HEK293 (cell line): Measurements from ENCODE around the gene NTN4.

Experiments
- CTCF ChIA-PET: fragments of 350-600 bp; formaldehyde crosslinking; extraction: SDS; loops from one replicate; lab custom pipeline; 2021; ENCODE audit warnings: antibody characterized with exemption; lab: Yijun Ruan, JAX
- POLR2A ChIA-PET: fragments of 300-600 bp; formaldehyde crosslinking; extraction: SDS; loops from one replicate; lab custom pipeline; 2020; ENCODE audit warnings: antibody characterized with exemption, inconsistent platforms; lab: Yijun Ruan, JAX
- H3K27ac ChIP-seq: fragments of 200-500 bp; sonication (Bioruptor generic); 2 replicates; pipeline ENCODE4 v1.5.1; 2014; ENCODE audit warnings: low read depth, low read length, control low read depth, inconsistent platforms; ENCODE audit errors: extremely low read depth
- H3K36me3 ChIP-seq, 2 experiments: fragments of 200-500 bp in 1 of 2; sonication (Bioruptor generic) in 1 of 2; 1 replicate in 1 of 2; 2 replicates in 1 of 2; pipeline ENCODE4 v1.5.1; 2014 to 2017; ENCODE audit warnings: inconsistent platforms in 2 of 2, low read length in 2 of 2; ENCODE audit not compliant: control insufficient read depth in 2 of 2, insufficient read depth in 1 of 2
- H3K4me1 ChIP-seq: fragments of 200-500 bp; sonication (Bioruptor generic); 2 replicates; pipeline ENCODE4 v1.5.1; 2014; ENCODE audit warnings: mild to moderate bottlenecking, low read length, inconsistent platforms; ENCODE audit not compliant: control insufficient read depth, insufficient read depth
- H3K4me3 ChIP-seq: 2 replicates; pipeline ENCODE4 v1.5.1; 2011; ENCODE audit warnings: low read depth, mild to moderate bottlenecking, control low read depth, low read length, moderate library complexity
- H3K9me3 ChIP-seq: fragments of 200-500 bp; sonication (Bioruptor generic); 2 replicates; pipeline ENCODE4 v1.5.1; 2014; ENCODE audit warnings: low read depth, low read length, inconsistent platforms; ENCODE audit not compliant: control insufficient read depth, insufficient read depth
- BCL11A ChIP-seq: fragments of 450-650 bp; formaldehyde crosslinking; IDR thresholded peaks from 2 replicates; pipeline ENCODE4 v1.5.1; 2016; ENCODE audit warnings: low read depth, missing biosample characterization, missing genetic modification characterization
- GLI2 ChIP-seq: fragments of 450-650 bp; formaldehyde crosslinking; IDR thresholded peaks from 2 replicates; pipeline ENCODE4; 2017; ENCODE audit warnings: missing biosample characterization, missing genetic modification characterization, low read depth, borderline replicate concordance
- SCRT2 ChIP-seq: fragments of 450-650 bp; formaldehyde crosslinking; IDR thresholded peaks from 2 replicates; pipeline ENCODE4 v1.5.1; 2016; ENCODE audit warnings: missing biosample characterization, missing genetic modification characterization
- TCF7L2 ChIP-seq: IDR thresholded peaks from 2 replicates; pipeline ENCODE4 v1.6.1; 2011; ENCODE audit warnings: low read depth, mild to moderate bottlenecking, inconsistent platforms, low read length, moderate library complexity, borderline replicate concordance
- YY1 ChIP-seq: fragments of 450-650 bp; formaldehyde crosslinking; IDR thresholded peaks from 2 replicates; pipeline ENCODE4 v1.5.1; 2018; ENCODE audit warnings: missing biosample characterization, missing genetic modification characterization
- YY2 ChIP-seq: fragments of 450-650 bp; formaldehyde crosslinking; IDR thresholded peaks from 2 replicates; pipeline ENCODE4 v1.5.1; 2016; ENCODE audit warnings: missing biosample characterization, missing genetic modification characterization
- ZBTB21 ChIP-seq: fragments of 450-650 bp; formaldehyde crosslinking; IDR thresholded peaks from 2 replicates; pipeline ENCODE4 v1.5.1; 2017; ENCODE audit warnings: missing biosample characterization, missing genetic modification characterization
- ZNF121 ChIP-seq: fragments of 450-650 bp; formaldehyde crosslinking; IDR thresholded peaks from 2 replicates; pipeline ENCODE4 v1.5.1; 2016; ENCODE audit warnings: missing biosample characterization, missing genetic modification characterization
- ZNF146 ChIP-seq: fragments of 450-650 bp; formaldehyde crosslinking; IDR thresholded peaks from 2 replicates; pipeline ENCODE4 v1.5.1; 2016; ENCODE audit warnings: missing biosample characterization, missing genetic modification characterization
- ZNF529 ChIP-seq: fragments of 450-650 bp; formaldehyde crosslinking; IDR thresholded peaks from 2 replicates; pipeline ENCODE4 v1.5.1; 2017; ENCODE audit warnings: missing genetic modification characterization, missing biosample characterization; ENCODE audit not compliant: insufficient replicate concordance
- ZNF549 ChIP-seq: fragments of 450-650 bp; IDR thresholded peaks from 2 replicates; pipeline ENCODE4 v1.5.1; 2018; ENCODE audit warnings: missing biosample characterization, missing genetic modification characterization, mild to moderate bottlenecking, inconsistent platforms, moderate library complexity
- ZNF558 ChIP-seq: fragments of 450-650 bp; formaldehyde crosslinking; IDR thresholded peaks from 2 replicates; pipeline ENCODE4 v1.5.1; 2016; ENCODE audit warnings: missing biosample characterization, missing genetic modification characterization
- ZNF561 ChIP-seq: fragments of 450-650 bp; IDR thresholded peaks from 2 replicates; pipeline ENCODE4 v1.5.1; 2018; ENCODE audit warnings: missing biosample characterization, missing genetic modification characterization, borderline replicate concordance
- ZNF610 ChIP-seq: fragments of 450-650 bp; formaldehyde crosslinking; IDR thresholded peaks from 2 replicates; pipeline ENCODE4 v1.5.1; 2016; ENCODE audit warnings: missing biosample characterization, missing genetic modification characterization, borderline replicate concordance
- ZNF623 ChIP-seq: fragments of 450-650 bp; formaldehyde crosslinking; IDR thresholded peaks from 2 replicates; pipeline ENCODE4 v1.5.1; 2016; ENCODE audit warnings: missing biosample characterization, missing genetic modification characterization
- ZNF707 ChIP-seq: fragments of 450-650 bp; formaldehyde crosslinking; IDR thresholded peaks from 2 replicates; pipeline ENCODE4 v1.5.1; 2016; ENCODE audit warnings: missing biosample characterization, missing genetic modification characterization
- ZXDB ChIP-seq: fragments of 450-650 bp; formaldehyde crosslinking; IDR thresholded peaks from 2 replicates; pipeline ENCODE4 v1.5.1; 2016; ENCODE audit warnings: missing biosample characterization, missing genetic modification characterization
- TF ChIP-seq, protein P1 (sequence below): fragments of 450-650 bp; IDR thresholded peaks from 2 replicates; pipeline ENCODE4 v1.5.1; 2018; ENCODE audit warnings: missing biosample characterization, missing genetic modification characterization
- TF ChIP-seq, protein P2 (sequence below): fragments of 450-650 bp; formaldehyde crosslinking; IDR thresholded peaks from 2 replicates; pipeline ENCODE4 v1.5.1; 2017; ENCODE audit warnings: missing biosample characterization, missing genetic modification characterization
- TF ChIP-seq, protein P3 (sequence below): fragments of 450-650 bp; formaldehyde crosslinking; IDR thresholded peaks from 2 replicates; pipeline ENCODE4 v1.5.1; 2017; ENCODE audit warnings: missing biosample characterization, missing genetic modification characterization
- TF ChIP-seq, protein P4 (sequence below): fragments of 450-650 bp; IDR thresholded peaks from 2 replicates; pipeline ENCODE4 v1.5.1; 2018; ENCODE audit warnings: missing biosample characterization, mild to moderate bottlenecking, missing genetic modification characterization
- TF ChIP-seq, protein P5 (sequence below): fragments of 450-650 bp; formaldehyde crosslinking; IDR thresholded peaks from 2 replicates; pipeline ENCODE4 v1.5.1; 2016; ENCODE audit warnings: missing biosample characterization, missing genetic modification characterization

NTN4 gene

DNA sequence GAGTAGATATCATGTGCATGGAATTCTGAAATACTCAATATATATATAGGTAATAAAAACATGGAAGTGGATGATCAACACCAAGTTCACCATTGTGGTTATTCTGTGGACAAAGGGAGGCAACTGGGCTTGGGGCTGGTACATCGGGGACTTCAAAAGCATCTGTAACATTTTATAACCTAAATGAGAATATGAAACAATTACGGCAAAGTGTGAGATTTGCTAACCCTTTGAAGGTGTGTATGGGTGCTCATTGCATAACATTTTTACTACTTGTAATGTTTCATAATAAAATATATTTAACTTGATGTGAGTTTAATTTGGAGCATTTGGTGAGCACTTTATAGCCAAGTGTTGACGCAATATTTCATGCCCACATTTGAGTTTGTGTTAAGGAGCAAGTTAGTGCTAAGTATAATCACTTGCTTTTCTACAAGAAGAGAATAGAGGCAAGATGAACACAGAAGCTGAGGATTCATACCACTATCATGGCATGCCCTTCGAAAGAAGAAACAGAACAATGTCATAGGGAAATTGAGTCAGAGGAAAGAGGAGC lies 109.3 kb downstream of the NTN4 start:
- Histone ChIP-seq H3K9me3 (no peaks in the 10 kb centered on the region), H3K4me1 (no peaks in the 10 kb centered on the region), H3K27ac (no peak overlapping the region), H3K36me3 (no peaks in the 10 kb centered on the region; a peak in 1 of 3 replicates), H3K4me3 (no peak overlapping the region)
- ChIA-PET CTCF (no interaction called here), POLR2A (interaction anchor here (0.7 kb wide), 1 partner anchor 1818 kb away, joined by 3 read pairs; no protein-coding TSS in a partner anchor)
- no peak for TF ChIP-seq ZNF121 (tag by site-specific recombination)
- no peak for TF ChIP-seq SCRT2 (tag by site-specific recombination)
- TF ChIP-seq ZNF610 (tag by site-specific recombination), result no peak
- no peak for TF ChIP-seq YY1 (tag by site-specific recombination)
- TF ChIP-seq ZNF558 (tag by site-specific recombination), result no peak
- TF ChIP-seq, protein P1, sequence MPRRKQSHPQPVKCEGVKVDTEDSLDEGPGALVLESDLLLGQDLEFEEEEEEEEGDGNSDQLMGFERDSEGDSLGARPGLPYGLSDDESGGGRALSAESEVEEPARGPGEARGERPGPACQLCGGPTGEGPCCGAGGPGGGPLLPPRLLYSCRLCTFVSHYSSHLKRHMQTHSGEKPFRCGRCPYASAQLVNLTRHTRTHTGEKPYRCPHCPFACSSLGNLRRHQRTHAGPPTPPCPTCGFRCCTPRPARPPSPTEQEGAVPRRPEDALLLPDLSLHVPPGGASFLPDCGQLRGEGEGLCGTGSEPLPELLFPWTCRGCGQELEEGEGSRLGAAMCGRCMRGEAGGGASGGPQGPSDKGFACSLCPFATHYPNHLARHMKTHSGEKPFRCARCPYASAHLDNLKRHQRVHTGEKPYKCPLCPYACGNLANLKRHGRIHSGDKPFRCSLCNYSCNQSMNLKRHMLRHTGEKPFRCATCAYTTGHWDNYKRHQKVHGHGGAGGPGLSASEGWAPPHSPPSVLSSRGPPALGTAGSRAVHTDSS, result no peak
- TF ChIP-seq TCF7L2, result no peak
- TF ChIP-seq, protein P2, sequence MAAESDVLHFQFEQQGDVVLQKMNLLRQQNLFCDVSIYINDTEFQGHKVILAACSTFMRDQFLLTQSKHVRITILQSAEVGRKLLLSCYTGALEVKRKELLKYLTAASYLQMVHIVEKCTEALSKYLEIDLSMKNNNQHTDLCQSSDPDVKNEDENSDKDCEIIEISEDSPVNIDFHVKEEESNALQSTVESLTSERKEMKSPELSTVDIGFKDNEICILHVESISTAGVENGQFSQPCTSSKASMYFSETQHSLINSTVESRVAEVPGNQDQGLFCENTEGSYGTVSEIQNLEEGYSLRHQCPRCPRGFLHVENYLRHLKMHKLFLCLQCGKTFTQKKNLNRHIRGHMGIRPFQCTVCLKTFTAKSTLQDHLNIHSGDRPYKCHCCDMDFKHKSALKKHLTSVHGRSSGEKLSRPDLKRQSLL, result no peak
- TF ChIP-seq, protein P3, sequence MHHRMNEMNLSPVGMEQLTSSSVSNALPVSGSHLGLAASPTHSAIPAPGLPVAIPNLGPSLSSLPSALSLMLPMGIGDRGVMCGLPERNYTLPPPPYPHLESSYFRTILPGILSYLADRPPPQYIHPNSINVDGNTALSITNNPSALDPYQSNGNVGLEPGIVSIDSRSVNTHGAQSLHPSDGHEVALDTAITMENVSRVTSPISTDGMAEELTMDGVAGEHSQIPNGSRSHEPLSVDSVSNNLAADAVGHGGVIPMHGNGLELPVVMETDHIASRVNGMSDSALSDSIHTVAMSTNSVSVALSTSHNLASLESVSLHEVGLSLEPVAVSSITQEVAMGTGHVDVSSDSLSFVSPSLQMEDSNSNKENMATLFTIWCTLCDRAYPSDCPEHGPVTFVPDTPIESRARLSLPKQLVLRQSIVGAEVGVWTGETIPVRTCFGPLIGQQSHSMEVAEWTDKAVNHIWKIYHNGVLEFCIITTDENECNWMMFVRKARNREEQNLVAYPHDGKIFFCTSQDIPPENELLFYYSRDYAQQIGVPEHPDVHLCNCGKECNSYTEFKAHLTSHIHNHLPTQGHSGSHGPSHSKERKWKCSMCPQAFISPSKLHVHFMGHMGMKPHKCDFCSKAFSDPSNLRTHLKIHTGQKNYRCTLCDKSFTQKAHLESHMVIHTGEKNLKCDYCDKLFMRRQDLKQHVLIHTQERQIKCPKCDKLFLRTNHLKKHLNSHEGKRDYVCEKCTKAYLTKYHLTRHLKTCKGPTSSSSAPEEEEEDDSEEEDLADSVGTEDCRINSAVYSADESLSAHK (tag by site-specific recombination), result no peak
- TF ChIP-seq YY2 (tag by site-specific recombination), result no peak
- TF ChIP-seq ZNF707 (tag by site-specific recombination), result no peak
- TF ChIP-seq GLI2, result no peak
- no peak for TF ChIP-seq ZBTB21 (tag by site-specific recombination)
- no peak for TF ChIP-seq ZXDB
- no peak for TF ChIP-seq ZNF549 (tag by site-specific recombination)
- no peak for TF ChIP-seq BCL11A
- TF ChIP-seq, protein P4, sequence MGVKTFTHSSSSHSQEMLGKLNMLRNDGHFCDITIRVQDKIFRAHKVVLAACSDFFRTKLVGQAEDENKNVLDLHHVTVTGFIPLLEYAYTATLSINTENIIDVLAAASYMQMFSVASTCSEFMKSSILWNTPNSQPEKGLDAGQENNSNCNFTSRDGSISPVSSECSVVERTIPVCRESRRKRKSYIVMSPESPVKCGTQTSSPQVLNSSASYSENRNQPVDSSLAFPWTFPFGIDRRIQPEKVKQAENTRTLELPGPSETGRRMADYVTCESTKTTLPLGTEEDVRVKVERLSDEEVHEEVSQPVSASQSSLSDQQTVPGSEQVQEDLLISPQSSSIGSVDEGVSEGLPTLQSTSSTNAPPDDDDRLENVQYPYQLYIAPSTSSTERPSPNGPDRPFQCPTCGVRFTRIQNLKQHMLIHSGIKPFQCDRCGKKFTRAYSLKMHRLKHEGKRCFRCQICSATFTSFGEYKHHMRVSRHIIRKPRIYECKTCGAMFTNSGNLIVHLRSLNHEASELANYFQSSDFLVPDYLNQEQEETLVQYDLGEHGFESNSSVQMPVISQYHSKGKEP (tag by site-specific recombination), result no peak
- TF ChIP-seq ZNF529 (tag by site-specific recombination), result no peak
- TF ChIP-seq ZNF623 (tag by site-specific recombination), result no peak

DNA sequence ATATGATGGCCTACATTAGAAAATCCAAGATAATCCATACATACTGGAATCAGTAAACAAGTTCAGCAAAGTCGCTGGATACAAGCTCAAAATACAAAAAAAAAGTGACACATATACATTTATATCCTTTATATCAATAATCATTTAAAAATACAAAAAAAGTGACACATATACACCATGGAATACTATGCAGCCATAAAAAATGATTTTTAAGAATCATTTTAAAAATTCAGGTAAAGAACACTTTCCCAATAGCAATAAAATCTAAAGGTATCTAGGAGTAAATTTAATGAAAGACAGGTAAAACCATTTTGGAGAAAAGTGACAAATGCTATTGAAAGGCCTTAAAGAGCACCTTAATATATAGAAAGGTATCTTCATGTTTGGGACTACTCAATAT lies 111.9 kb downstream of the NTN4 start:
- TF ChIP-seq ZNF561 (tag by site-specific recombination) (no peak), ZNF146 (tag by site-specific recombination) (peak; percentile 84)
- TF ChIP-seq, protein P5, sequence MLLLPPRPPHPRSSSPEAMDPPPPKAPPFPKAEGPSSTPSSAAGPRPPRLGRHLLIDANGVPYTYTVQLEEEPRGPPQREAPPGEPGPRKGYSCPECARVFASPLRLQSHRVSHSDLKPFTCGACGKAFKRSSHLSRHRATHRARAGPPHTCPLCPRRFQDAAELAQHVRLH (tag by site-specific recombination), result peak; percentile 76
- Histone ChIP-seq H3K27ac (no peak overlapping the region), H3K4me3 (no peak overlapping the region), H3K36me3 (no peaks in the 10 kb centered on the region; a peak in 1 of 3 replicates), H3K9me3 (no peaks in the 10 kb centered on the region), H3K4me1 (peaks cover 17% of the 10 kb centered on the region)
- ChIA-PET CTCF (no interaction called here), POLR2A (no interaction called here)
